ENCODE results near the gene SERPINE2.

Gene SERPINE2

DNA sequence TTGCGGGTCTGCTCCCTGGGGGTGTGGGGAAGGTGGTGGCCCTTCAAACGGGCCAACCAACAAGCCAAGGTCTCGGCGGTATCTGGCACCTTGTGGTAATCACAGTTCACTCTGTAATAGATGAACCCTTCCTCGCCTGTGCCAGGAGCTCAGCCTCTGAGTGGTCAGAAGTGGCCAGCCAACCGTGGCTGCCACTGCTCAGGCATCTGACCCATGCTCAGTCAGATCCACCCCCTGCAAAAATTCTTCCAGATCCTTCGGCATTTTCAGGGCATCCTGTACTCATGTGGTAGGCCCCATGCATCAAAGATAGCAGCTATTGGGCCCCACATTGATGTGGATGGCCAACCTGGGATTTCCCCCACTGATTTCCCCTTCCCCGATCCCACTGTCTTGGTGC, 39.6 kb upstream of the SERPINE2 start:
- TF ChIP-seq, protein P1, sequence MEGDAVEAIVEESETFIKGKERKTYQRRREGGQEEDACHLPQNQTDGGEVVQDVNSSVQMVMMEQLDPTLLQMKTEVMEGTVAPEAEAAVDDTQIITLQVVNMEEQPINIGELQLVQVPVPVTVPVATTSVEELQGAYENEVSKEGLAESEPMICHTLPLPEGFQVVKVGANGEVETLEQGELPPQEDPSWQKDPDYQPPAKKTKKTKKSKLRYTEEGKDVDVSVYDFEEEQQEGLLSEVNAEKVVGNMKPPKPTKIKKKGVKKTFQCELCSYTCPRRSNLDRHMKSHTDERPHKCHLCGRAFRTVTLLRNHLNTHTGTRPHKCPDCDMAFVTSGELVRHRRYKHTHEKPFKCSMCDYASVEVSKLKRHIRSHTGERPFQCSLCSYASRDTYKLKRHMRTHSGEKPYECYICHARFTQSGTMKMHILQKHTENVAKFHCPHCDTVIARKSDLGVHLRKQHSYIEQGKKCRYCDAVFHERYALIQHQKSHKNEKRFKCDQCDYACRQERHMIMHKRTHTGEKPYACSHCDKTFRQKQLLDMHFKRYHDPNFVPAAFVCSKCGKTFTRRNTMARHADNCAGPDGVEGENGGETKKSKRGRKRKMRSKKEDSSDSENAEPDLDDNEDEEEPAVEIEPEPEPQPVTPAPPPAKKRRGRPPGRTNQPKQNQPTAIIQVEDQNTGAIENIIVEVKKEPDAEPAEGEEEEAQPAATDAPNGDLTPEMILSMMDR (conservative IDR thresholded peaks at IDR 0.05) = no peak
- no peak for TF ChIP-seq ZFX (IDR thresholded peaks at IDR 0.05)

DNA sequence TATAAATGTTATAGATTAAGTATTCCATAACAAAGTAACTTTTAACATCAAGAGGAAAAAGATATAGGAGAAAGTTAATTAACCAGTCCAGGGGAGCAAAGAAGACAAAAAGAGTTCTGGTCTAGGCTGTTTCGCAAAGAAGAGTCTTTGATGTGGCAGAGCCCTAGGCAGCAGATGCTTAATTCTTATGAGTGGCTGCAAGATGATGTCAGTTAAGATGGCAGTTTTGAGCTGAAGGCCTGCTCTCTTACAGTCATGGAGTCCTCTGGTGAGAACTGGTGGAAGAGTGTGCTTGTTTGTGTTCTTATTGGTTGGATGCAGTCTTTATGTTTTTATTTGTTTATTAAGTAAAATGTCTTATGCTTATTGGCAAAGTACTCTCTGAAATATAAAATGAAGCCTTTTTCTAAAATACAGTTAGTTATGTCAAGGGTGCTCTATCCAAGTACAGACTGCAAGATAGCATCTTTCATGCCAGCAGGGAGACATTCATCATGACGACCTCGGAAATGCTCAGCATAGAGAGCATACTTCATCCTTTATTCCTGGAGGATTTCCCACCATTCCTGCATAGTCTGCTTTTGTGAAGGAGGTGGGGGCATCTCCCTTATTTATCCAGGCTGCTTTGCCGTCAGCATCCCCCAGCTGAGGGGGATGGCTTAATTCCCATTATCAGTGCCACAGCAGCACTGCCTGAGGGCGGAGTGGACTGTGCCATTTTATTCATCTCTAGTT, 38.9 kb upstream of the SERPINE2 start:
- no peak overlapping the region for H3K27ac ChIP-seq

More for the DNA sequence above, 39.6 kb upstream of the SERPINE2 start:
- no peak overlapping the region for H3K27ac ChIP-seq

DNA sequence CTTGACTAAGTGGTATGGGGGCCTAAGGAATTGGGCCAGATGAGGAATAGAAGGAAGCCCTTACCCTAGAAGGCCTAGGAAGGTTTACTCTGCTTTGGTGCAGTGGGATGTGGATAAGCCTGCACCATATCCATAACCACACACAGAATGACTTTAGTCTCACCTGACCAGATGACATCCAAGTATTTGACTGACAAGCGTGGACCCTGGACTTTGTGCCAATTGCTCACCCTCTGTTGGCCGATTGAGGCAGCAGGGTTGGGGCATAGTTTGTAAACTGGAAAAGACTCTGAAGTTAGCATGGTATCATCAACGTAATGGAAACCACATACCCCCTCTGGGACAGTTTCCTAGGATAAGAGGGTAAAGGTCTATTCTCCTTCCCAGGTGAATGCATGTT, 36.5 kb upstream of the SERPINE2 start:
- H3K27ac ChIP-seq = no peak overlapping the region
- TF ChIP-seq, protein P1 (conservative IDR thresholded peaks at IDR 0.05) = no peak
- no peak for TF ChIP-seq ZFX (IDR thresholded peaks at IDR 0.05)

More for the DNA sequence above, 38.9 kb upstream of the SERPINE2 start:
- TF ChIP-seq ZFX (IDR thresholded peaks at IDR 0.05) = no peak
- TF ChIP-seq, protein P1 (conservative IDR thresholded peaks at IDR 0.05) = no peak

DNA sequence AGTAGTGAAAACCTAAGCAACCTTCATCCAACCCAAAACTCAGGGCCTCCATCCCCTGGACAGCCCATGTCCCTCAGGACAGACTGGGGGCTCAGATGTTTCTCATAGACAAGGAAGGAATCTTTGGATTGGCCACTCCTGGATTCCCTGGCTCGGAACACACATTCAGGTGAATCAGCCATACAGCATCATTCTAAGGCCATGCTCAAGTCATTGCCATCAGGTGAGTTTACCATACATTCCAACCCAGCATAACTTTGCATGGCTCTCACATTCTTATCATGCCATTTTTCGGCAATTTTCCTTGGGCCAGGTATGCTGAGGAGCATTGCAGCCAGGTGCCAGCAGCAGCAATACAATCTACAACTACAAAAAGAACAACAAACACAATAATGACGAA, 34.6 kb upstream of the SERPINE2 start:
- TF ChIP-seq, protein P1 (conservative IDR thresholded peaks at IDR 0.05) = no peak
- TF ChIP-seq ZFX (IDR thresholded peaks at IDR 0.05) = no peak
- no peak overlapping the region for H3K27ac ChIP-seq

DNA sequence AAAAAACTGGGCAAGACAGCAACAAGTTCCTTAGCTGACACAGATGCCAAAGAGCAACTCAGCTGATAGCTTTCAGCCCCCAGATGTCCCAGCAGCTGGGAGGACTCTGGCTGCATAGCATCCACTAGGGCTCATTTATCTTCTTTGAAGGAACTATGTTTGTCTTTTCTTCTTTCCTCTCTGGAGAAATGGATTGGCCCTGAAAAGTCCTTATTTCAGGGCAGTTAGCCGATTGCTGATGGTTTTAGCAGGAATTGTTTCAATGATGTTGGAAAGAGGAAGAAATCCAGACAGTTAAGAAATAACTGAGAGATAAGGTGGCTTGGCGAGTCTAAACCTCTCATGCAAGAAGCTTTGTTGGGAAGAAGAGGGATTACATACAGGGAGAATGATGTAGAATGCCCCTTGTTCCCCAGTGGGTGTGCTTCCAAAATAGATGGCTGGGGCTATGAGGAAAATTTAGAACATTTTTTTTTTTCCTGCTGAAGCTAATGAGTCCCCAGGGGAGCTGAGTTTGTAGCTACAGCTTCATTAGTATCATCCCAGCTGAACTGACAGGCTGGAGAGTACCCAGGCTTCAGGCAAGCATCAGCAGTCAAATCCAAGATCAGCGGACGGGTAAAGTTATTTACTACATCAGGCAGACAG, 33.6 kb upstream of the SERPINE2 start:
- H3K27ac ChIP-seq = no peak overlapping the region
- no peak for TF ChIP-seq ZFX (IDR thresholded peaks at IDR 0.05)
- TF ChIP-seq, protein P1 (conservative IDR thresholded peaks at IDR 0.05) = no peak

DNA sequence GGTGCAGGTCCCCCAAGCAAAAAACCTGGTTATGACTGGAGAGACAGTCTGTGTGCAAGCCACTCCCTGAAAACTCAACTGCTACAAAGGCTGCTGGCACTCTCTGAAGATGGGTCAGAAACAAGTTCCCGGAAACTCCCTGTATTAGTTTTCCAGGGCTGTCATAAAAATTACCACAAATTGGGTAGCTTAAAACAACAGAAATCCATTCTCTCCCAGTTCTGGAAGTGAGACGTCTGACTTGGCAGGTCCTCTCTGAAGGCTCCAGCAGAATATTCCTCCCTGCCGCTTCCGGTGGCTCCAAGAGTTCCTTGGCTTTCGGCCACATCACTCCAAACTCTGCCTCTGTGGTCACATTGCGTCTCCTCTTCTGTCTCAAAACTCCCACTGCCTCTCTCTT, 30.1 kb upstream of the SERPINE2 start:
- H3K27ac ChIP-seq = no peak overlapping the region
- TF ChIP-seq, protein P1 (conservative IDR thresholded peaks at IDR 0.05) = no peak
- TF ChIP-seq ZFX (IDR thresholded peaks at IDR 0.05) = no peak

DNA sequence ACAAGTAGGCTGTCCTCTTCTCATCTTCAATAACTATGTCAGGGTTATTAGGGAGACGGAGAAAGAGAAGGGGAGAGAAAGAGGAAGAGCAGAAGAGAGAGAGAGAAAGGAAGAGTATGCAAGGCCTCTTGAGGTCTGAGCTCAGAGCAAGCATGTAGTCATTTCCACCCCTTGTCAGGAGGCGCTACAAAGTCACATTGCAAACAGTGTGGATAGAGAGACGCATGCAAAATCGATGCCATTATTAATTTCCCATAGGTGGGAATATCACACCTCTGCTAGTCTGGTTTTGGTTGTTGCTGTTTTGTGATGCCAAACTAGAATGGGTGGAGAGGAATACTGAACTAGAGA, 24.2 kb upstream of the SERPINE2 start:
- H3K27ac ChIP-seq = no peak overlapping the region
- TF ChIP-seq, protein P1 (conservative IDR thresholded peaks at IDR 0.05) = no peak
- no peak for TF ChIP-seq ZFX (IDR thresholded peaks at IDR 0.05)
